GM19324 (cell line): Measurements from ENCODE around the gene DUS1L.

Experiments
- ATAC-seq: cut with Tn5 transposase; IDR thresholded peaks from one replicate; pipeline ENCODE4 v1.9.1; 2021; ENCODE audit warnings: mild to moderate bottlenecking, moderate library complexity; ENCODE audit not compliant: unreplicated experiment, low FRiP score

The DUS1L gene

DNA sequence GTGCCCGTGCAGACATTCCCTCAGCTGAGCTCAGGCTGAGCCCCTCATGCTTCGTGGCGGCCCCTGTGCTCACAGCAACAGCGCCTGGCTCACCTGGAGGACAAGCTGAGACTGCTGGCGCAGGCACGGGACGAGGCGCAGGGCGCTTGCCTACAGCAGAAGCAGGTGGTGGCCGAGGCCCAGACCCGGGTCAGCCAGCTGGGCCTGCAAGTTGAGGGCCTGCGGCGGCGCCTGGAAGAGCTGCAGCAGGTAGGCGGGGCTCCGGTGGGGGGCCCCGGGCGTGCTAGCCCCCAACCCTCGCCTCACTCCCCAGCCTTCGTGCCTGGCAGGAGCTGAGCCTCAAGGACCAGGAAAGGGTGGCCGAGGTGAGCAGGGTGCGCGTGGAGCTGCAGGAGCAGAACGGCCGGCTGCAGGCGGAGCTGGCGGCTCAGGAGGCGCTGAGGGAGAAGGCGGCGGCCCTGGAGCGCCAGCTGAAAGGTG, 35.6 kb downstream of the DUS1L start:
- no peak for ATAC-seq

DNA sequence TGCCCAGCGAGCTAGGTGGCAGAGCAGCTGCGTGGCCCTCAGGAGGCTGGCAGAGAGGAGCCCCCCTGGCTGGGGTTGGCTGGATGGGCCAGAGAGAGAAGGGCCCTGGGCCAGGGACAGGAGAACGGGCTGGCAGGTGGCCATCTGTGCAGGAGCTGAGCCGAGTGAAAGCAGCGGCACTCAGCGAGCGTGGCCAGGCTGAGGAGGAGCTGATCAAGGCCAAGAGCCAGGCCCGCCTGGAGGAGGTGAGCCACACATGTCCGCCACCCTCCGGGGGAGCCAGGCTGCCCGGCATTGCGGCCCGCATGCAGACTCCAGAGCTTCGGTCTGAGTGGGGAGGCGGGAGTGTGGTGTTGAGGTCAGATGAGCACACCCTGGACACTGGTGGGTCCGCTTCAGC, 36.2 kb downstream of the DUS1L start:
- ATAC-seq = no peak

DNA sequence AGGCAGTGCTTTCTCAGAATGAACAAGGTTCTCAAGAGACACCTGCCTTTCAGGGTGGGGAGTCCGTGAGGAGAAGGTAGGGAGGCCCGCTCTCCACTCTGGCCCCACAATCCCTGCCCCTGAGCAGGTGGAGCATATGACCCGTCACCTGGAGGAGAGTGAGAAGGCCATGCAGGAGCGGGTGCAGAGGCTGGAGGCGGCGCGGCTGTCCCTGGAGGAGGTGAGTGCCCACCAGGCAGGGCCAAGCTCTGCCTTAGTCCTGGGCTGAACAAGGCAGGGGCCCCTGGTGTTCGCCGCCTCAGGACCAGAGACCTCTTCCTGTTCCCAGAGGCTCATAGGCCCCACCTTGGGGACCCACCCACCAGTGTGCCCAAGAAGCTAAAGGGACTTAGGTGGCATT, 36.6 kb downstream of the DUS1L start:
- ATAC-seq = no peak

DNA sequence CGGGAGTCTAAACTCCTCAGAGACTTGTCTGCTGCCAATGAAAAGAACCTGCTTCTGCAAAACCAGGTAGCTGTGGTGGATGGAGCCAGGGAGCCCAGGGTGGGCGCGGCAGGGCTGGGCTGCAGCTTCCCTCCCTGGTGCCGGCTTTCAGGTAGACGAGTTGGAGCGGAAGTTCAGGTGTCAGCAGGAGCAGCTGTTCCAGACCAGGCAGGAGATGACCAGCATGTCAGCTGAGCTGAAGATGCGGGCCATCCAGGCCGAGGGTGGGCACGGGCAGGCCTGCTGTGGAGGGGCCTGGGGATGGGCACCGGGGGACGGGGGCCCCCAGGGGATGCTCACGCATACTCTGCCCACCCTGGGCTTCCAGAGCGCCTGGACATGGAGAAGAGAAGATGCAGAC, 37.4 kb downstream of the DUS1L start:
- ATAC-seq = no peak

DNA sequence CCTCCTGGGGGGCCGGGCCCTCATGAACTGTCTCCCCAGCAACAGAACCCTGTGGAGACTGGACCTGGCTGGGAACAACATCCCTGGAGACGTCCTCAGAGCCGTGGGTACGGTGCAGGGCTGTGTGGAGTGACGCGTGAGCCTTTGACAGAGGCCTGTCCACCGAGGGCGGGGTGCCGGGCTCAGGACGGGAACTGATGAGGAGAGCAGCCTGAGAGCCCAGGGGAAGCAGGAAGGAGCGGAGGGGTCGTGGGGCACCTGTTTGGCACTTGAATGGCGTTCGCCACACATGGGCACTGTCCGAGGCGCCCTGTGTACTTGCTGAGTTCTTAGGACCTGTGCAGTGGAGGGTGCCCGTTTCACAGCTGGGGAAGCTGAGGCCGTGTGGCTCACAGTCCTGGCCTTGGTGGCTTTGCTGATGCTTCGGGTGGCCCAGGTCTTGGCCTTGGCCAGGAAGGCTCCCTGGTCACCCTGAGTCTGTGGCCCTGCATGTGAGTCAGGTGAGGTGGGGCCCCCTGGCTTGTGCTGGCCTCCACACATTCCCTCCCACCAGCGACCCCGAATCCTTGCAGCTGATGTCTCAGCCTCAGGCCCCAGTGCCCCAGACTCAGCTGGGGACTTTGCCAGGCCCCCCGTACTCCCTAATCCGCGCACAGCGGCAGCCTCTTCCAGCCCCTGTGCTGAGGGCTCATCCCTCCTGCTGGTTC, 40.0 kb downstream of the DUS1L start:
- ATAC-seq = no peak

DNA sequence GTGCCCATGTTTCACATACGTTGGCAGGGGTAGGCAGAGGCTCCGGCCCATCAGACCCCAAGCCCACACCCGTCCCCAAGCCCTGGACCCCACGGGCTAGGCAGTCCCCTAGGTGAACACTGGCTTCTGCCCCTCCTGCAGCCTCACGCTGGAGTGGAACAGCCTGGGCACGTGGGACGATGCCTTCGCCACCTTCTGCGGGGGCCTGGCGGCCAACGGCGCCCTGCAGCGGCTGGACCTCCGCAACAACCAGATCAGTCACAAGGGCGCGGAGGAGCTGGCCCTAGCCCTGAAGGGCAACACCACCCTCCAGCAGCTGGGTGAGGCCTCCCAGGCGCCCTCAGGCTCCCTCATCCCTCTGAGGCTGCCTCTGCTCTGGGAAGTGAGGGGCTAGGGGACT, 40.7 kb downstream of the DUS1L start:
- no peak for ATAC-seq

DNA sequence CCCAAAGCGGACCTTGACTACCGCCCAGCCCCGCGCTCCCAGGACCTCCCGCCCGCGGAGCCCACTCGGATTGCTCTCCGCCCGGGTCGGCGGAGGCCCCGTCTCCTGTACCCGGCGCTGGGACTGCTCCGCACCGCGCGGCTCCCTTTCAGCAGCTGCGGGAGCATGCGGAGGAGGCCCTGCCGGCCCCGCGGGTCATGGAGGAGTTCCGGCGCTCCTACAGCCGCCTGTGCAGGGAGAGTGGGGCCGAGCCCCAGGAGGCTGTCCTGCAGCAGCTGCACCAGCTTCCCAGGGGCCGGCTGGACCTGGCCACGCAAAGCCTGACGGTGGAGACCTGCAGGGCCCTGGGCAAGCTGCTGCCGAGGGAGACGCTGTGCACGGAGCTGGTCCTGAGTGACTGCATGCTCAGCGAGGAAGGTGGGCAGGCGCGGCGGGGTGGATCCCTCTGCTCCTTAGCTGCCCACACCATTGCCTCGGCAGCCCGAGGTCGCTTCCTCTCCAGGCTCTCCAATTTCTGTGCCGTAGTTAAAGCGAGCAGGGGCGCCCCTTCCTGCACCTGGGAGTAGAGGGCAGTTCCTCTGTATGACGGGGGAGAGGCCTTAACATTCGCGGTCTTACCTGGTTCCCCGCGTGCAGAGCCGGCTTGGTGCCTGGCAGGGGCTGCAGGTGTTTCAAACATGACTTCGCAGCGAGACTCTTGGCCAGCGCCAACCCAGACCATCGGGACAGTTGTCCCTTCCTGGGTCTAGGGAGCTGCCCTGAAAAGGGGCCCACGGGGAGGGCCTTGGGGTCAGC, 42.0 kb downstream of the DUS1L start:
- ATAC-seq = peak; percentile 9

DNA sequence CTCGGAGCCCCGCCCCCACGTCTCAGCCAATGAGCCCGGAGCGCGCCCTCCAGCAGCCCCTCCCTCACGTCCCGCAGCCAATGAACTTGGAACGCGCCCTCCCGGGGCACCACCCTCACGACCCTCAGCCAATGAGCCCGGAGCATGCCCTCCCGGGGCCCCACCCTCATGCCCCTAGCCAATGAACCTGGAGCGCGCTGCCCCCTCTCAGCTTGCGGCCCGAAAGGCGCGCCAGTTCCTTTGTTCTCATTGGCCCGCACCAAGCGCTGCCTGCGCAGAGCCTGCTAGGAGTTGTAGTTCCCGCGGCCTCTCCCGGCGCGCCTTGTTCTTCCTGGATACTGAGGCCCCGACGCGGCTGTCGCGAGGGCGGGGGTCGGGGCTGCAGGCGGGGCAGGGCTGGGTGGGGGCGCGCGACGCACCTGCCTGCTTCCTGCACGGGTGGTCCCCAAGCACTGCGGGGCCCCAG, 42.6 kb downstream of the DUS1L start, which contains the start of gene LRRC45:
TSS of gene LRRC45 (plus strand) at position 325 of the 466 bp plus-strand sequence. CDS start 339 bp downstream, outside the sequence.
- peak; percentile 89 for ATAC-seq

DNA sequence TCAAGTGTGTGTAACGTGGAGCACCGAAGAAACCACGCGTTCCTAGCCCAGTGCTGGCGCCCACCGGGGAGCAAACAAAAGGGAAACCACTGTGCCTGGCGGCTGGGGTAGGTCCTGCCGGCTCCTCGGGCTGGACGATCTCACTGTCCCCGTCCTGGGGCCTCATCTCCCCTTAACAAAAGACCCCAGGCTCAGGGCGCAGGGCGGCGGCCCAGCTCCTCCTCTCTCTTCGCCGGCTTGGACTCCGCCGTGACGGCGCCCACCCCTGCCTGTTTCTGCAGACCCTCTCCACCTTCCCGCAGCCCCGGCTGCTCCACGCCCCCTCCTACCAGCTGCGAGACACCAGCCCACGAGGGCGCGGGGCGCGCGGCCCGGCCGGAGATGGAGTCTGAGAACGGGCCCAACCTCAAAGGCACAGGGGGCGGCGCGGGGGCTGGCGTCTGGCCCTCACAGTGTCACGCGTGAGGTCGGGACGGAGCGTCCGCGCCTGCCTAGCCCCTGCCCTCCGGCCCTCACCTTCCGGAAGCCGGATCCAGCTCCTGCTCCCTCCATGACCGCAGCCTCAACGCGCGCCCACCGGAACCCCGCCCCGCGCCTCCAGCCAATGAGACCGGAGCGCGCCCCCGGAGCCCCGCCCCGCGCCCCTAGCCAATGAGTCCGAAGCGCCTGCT, 43.2 kb downstream of the DUS1L start, which contains the start of gene CENPX:
TSS of gene CENPX (minus strand) at position 569 of the 671 bp plus-strand sequence. CDS start at position 552, 17 bp downstream.
- no peak for ATAC-seq

DNA sequence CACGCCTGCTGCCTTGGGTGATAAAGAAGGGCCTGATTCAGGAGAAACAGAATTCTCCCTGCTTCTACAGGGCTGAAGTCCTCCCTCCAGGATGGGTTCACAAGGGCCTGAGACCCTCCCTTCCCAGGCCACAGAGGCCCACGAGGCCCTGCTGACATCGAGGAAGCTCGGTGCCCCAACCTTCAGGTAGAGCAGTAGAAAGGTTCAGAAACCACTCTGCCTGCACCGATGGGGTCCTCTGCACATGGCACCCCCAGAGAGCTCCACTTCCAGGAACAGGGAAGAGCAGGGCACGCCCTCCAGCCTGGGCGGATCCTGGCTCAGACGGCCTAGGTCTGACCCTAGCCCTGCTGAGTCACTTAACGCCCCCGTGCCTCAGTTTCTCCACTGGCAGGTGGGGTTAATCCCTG, 43.7 kb downstream of the DUS1L start:
- ATAC-seq = no peak

DNA sequence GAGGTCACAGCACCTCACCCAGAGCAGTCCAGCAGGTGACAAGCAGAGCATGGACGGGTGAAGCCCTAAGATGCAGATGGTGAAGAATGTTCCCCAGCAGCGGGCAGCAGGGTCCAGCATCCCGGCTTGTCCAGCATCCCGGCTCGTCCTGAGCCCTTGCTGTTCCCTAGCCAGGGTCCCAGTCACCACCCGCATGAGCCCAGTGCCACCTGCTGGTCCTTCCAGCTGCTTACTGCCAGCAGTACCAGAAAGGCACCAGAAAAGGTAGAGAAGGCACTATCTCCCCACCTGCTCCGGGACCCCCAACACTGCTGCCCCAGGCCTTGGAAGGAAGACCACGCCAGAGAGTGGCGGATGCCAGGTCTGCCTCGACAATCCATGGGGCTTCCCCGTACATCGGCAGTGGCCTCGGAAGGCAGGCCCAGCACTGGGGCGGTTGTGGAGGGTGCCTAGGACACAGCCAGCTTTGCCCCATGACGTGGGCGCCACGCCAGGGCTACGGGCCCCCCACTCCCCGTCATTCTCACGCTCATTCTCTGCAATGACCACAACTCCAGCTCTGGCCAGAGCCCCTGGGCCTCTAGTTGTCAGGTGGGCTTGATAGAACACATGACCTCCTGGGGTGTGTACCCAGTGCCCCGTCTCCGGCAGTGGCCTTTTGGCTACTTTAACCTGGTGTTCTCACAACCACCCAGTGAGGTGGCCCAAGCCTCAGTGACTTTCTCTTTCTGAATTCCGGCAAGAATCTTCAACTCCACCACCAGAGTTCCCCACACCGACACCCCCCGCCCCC, 44.3 kb downstream of the DUS1L start:
- ATAC-seq = no peak

DNA sequence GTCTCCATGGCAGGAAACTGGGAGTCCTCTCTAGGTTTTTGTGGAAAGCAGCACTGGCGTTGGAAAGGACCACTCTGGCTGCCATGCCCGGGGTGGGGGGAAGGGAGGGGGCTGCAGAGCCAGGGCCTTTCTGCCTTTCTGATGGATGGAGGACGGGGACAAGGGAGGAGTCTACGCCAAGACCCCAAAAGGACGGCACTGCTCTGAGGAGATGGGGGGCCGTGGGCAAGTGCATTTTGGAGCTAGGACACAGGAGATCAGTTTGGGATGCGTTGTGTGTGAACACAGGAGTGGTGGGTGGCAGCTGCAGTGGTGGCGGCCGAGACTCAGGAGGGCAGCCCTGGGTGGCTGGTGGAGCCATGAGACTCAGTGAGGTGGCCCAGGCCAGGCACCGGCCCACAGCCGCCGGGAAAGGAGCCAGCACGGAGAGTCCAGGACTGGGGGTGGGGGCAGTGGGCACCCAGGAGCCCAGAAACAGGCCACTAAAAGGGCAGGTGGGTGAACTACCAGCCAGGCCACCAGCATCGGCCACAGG, 45.0 kb downstream of the DUS1L start:
- ATAC-seq = no peak

DNA sequence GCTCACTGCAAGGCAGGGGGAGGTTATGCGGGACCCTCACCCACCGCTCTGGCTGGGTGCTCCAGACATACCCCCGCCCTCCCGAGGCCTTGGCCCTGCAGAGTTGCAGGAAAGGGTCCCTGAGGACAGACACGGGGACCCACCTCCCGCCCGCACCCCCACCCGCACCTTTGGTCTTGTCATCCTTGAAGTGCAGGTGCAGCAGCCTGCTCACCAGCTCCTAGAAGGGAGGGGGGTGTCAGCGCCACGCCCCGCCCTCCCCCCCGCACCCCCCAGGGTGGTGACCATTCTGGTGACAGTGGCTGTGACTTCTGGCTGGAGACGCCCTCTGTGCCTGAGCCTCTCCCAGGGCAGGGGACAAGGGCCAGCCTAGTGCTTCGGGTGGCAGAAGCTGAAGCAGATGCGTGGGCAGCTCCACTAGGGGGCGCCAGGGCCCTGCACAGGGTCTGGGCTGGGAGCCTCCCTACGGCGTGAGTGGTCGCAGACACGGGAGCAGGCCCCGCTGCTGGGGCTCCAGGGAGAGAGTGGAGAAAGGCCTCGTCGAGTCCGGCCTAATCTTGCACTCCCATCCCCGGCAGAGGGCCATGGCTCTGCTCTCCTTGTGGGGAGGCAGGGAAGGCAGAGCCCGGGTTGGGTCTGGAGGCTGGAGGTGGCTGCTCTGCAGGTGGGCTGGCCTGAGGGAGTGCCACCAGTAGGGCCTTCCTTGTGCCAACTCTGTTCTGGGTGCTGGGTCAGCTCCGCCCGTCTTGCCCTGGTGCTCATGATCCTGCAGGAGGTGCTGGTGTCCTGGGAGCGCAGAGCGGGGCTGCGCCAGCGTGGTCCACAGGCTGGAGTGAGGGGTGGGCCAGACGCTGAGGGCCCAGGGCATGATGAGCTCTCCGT, 45.7 kb downstream of the DUS1L start:
- ATAC-seq = no peak

DNA sequence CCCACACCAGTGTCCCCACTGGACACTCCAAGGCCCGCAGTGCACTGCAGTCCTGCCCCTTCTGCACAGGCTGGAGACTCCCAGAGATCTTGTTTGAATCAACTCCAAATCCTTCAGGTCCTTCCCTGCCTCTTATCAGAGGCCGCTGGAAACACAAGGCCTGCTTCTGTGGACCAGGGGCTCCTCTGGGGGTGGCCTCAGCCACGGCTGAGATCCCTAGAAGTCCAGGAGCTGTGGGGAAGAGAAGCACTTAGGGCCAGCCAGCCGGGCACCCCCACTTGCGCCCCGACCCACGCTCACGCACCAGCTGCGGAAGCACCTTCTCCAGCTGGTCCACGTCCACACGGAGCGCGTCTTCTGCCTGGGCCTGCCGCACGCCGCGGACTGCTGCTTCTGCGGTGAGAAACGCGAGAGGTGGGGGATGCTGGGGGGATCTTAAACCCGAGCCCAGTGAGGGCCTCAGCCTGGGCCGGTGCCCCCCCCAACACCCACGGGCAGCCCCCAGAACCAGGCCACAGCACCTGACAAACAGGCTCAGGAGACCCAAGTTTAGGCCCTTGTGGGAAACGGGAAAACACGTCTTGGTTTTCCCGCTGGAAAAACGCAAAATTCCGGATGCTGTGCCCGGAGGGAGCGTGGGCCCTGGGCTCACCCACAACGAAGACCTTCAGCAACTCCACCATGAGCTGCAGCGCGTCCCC, 46.5 kb downstream of the DUS1L start:
- ATAC-seq = no peak

DNA sequence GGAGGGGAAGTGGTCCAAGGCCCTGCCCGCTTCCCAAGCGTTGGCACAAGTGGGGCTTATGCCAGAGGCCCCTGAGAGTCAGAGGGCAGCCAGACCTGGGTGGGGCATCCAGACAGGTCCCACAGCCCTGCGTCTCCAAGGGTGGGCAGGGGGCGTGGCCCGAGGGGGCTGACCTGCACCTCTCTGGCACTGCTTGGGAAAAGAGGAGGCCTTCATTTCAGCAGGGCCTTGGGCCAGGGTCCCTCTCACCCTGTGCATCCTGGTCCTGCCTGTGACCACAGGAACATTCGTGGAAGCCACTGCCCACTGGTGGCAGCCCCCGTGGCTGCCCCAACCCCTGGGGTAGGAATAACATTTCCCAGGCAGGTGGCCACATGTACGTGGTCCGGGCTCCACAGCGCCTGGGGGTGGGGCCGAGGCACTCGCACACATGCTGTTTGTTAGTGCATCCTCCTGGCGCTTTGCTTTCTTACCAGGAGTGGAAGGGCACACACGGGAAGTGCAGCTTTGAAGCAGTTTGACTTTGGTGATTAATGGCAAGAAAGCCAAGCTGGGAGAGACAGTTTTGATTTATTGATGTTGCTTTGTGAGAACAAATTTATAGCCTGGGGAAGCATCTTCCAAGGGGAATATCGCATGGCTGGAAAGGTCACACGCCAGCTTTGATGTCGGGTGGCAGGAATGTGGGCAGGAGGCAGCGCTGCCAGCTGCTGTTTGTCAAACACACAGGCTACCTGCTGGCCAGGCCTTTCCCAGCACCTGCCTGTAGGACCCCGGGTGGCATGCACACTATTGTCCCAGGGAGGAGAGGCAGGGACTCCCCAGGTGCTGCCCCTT, 47.2 kb downstream of the DUS1L start:
- no peak for ATAC-seq

DNA sequence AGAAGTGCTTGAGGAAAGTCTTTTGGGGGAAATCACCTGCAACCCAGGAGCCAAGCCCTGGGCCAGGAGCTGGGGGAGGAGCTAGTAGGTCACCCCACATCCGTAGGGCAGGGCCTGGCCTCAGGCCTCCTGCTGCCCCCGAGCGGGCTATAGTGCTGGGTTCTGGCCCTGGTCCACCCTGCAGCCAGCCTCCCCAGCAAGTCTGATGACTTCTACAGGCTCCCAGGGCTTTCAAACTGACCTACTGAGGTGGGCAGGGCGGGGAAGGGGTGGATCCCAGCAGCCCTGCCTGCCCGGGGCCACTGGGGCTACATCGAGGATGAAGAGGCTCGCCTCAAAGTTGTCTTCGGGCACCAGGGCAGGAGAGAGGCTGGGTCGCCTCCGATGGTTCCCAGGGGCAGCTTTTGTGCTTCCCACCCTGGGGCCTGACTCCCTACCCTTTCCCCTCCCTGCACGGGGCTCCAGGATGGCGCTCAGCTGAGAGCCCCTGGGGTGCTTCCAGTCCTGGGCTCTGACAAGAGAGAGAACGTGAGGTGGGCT, 47.9 kb downstream of the DUS1L start:
- no peak for ATAC-seq

DNA sequence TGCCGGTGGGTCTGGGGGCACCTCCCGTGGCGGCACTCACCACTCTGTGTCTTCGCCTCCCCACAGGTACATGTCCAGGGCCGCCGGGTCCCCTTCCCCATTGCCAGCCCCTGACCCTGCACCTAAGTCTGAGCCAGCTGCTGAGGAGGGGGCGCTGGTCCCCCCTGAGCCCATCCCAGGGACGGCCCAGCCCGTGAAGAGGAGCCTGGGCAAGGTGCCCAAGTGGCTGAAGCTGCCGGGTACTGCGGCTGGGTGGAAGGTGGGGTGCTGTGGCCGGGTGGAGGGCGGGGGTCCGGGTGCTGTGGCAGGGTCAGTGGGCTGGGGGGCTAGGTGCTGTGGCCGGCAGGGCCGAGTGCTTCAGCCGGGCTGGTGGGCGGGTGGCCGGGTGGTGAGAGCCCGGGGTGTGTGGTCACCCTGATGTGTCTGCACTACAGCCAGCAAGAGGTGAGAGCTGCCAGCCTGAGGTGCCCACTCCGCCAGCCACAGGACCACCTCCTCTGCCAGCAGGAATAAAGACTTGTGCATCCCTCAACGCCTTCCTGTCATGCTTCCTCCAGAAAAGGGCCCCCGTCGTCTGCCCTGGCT, 48.6 kb downstream of the DUS1L start:
- ATAC-seq = no peak
